ENCODE results near the gene BTN1A1. TPM values are rescaled to one million over a fixed set of nuclear protein-coding genes. Genes with fewer than 3 reads are reported as not detected.

The BTN1A1 gene
- total RNA-seq, 2 donors from 2014 or later, result 0.23 TPM; not detected in 1

- TF ChIP-seq CTCF (IDR thresholded peaks at IDR 0.05) (no peak), POLR2AphosphoS5 (IDR thresholded peaks at IDR 0.05) (no peak), POLR2A (IDR thresholded peaks at IDR 0.05) (no peak)
- no peak for DNase-seq (ENCODE audit: low spot score)
- Histone ChIP-seq H3K27me3 (replicated peaks; ENCODE audit: insufficient read depth) (no peaks in the 10 kb centered on the region), H3K4me1 (replicated peaks) (peaks cover 10% of the 10 kb centered on the region), H3K9me3 (no peaks in the 10 kb centered on the region), H3K36me3 (peaks cover 13 to 27% of the 10 kb centered on the region in 2 donors), H3K4me3 (no peak overlapping the region), H3K27ac (no peak overlapping the region)
- WGBS, result 96% methylated on average over 7 of the region's 7 CpGs
- intact Hi-C loops (cut with DNase I), result no loop called here
These were observed 35.5 kb upstream of the BTN1A1 start for GRCh38 chr6:26464416-26465131.

- Histone ChIP-seq H3K27me3 (replicated peaks; ENCODE audit: insufficient read depth) (no peaks in the 10 kb centered on the region), H3K27ac (no peak overlapping the region), H3K9me3 (no peaks in the 10 kb centered on the region), H3K4me3 (no peak overlapping the region), H3K36me3 (peaks cover 13 to 20% of the 10 kb centered on the region in 2 donors), H3K4me1 (replicated peaks) (peaks cover 3% of the 10 kb centered on the region)
- intact Hi-C loops (cut with DNase I), result no loop called here
- WGBS, result 86% methylated on average over 3 of the region's 3 CpGs
- DNase-seq (ENCODE audit: low spot score), result no peak
- no peak for TF ChIP-seq CTCF (IDR thresholded peaks at IDR 0.05)
- no peak for TF ChIP-seq POLR2AphosphoS5 (IDR thresholded peaks at IDR 0.05)
- TF ChIP-seq POLR2A (IDR thresholded peaks at IDR 0.05), result no peak
These were observed 34.3 kb upstream of the BTN1A1 start for GRCh38 chr6:26465776-26466175.

GRCh38 chr6:26468829-26469228 is 31.3 kb upstream of the BTN1A1 start:
- Histone ChIP-seq H3K4me3 (no peak overlapping the region), H3K9me3 (no peaks in the 10 kb centered on the region), H3K4me1 (replicated peaks) (no peaks in the 10 kb centered on the region), H3K27me3 (replicated peaks; ENCODE audit: insufficient read depth) (no peaks in the 10 kb centered on the region), H3K36me3 (peaks cover 3 to 20% of the 10 kb centered on the region in 2 donors), H3K27ac (no peak overlapping the region)
- intact Hi-C loops (cut with DNase I), result no loop called here
- WGBS, result 80% methylated on average over 2 of the region's 2 CpGs
- TF ChIP-seq POLR2AphosphoS5 (IDR thresholded peaks at IDR 0.05), result no peak
- no peak for TF ChIP-seq CTCF (IDR thresholded peaks at IDR 0.05)
- TF ChIP-seq POLR2A (IDR thresholded peaks at IDR 0.05), result no peak
- DNase-seq (ENCODE audit: low spot score), result no peak

GRCh38 chr6:26470643-26471042 is 29.5 kb upstream of the BTN1A1 start:
- no peak for TF ChIP-seq CTCF (IDR thresholded peaks at IDR 0.05)
- no peak for TF ChIP-seq POLR2AphosphoS5 (IDR thresholded peaks at IDR 0.05)
- no peak for TF ChIP-seq POLR2A (IDR thresholded peaks at IDR 0.05)
- intact Hi-C loops (cut with DNase I), result loop anchor here (5.0 kb wide), 1 partner anchor 67 kb away; the partner anchor contains the start of gene HMGN4
- H3K27ac ChIP-seq, result no peak overlapping the region
- H3K4me3 ChIP-seq, result no peak overlapping the region
- H3K9me3 ChIP-seq, result no peaks in the 10 kb centered on the region
- H3K4me1 ChIP-seq (replicated peaks), result no peaks in the 10 kb centered on the region
- no peaks in the 10 kb centered on the region for H3K27me3 ChIP-seq (replicated peaks; ENCODE audit: insufficient read depth)
- WGBS, result 86% methylated on average over 4 of the region's 4 CpGs
- DNase-seq (ENCODE audit: low spot score), result no peak
- peaks cover 0 to 20% of the 10 kb centered on the region in 2 donors for H3K36me3 ChIP-seq

- intact Hi-C loops (cut with DNase I), result loop anchor here (5.0 kb wide), 1 partner anchor 65 kb away; the partner anchor contains the start of gene HMGN4
These were observed 28.1 kb upstream of the BTN1A1 start for GRCh38 chr6:26471970-26472369.

More at GRCh38 chr6:26471970-26472369, 28.1 kb upstream of the BTN1A1 start:
- Histone ChIP-seq H3K4me1 (replicated peaks) (no peaks in the 10 kb centered on the region), H3K4me3 (no peak overlapping the region), H3K9me3 (no peaks in the 10 kb centered on the region), H3K27me3 (replicated peaks; ENCODE audit: insufficient read depth) (no peaks in the 10 kb centered on the region), H3K27ac (no peak overlapping the region), H3K36me3 (peaks cover 0 to 11% of the 10 kb centered on the region in 2 donors)
- no peak for DNase-seq (ENCODE audit: low spot score)
- TF ChIP-seq CTCF (IDR thresholded peaks at IDR 0.05), result no peak
- no peak for TF ChIP-seq POLR2A (IDR thresholded peaks at IDR 0.05)
- TF ChIP-seq POLR2AphosphoS5 (IDR thresholded peaks at IDR 0.05), result no peak

Data from prostate gland (tissue), 2 donors.